Nephron (organoid): ENCODE data around the gene DCTN1.
A peak's percentile ranks its signal among the peaks of the same experiment; 100 is the strongest.

Source experiments
- H3K27ac Mint-ChIP-seq, 3 experiments: 2 replicates each; pipeline ENCODE4 v1.8.0; 2020; ENCODE audit warnings: mixed read lengths in 3 of 3, mild to moderate bottlenecking in 2 of 3, moderate library complexity in 1 of 3
- H3K27me3 Mint-ChIP-seq: 2 replicates; pipeline ENCODE4 v1.8.0; 2021; ENCODE audit warnings: low read depth, mild to moderate bottlenecking, moderate library complexity, mixed read lengths
- H3K36me3 Mint-ChIP-seq: 2 replicates; pipeline ENCODE4 v1.8.0; 2020; ENCODE audit warnings: low read depth, mixed read lengths
- H3K4me1 Mint-ChIP-seq: 2 replicates; pipeline ENCODE4 v1.8.0; 2020; ENCODE audit warnings: mixed read lengths
- H3K4me3 Mint-ChIP-seq, 3 experiments: 2 replicates each; pipeline ENCODE4 v1.8.0; 2020; ENCODE audit warnings: mild to moderate bottlenecking in 3 of 3, mixed read lengths in 3 of 3, moderate library complexity in 2 of 3
- H3K9me3 Mint-ChIP-seq: 2 replicates; pipeline ENCODE4 v1.8.0; 2020; ENCODE audit warnings: mixed read lengths
- CTCF ChIP-seq, 3 experiments: fragments of 200-600 bp; sonication (generic); IDR thresholded peaks; one replicate each; pipeline ENCODE4 v1.5.0; 2021; ENCODE audit warnings: antibody characterized with exemption in 3 of 3; ENCODE audit not compliant: unreplicated experiment in 3 of 3

The DCTN1 gene

GRCh38 chr2:74333896-74334586, 46.1 kb downstream of the DCTN1 start:
- H3K27me3 Mint-ChIP-seq, result no peaks in the 10 kb centered on the region
- no peaks in the 10 kb centered on the region for H3K9me3 Mint-ChIP-seq

GRCh38 chr2:74333175-74333574, 46.9 kb downstream of the DCTN1 start:
- Mint-ChIP-seq H3K36me3 (peaks cover 3% of the 10 kb centered on the region), H3K27ac (no peak overlapping the region), H3K4me1 (no peaks in the 10 kb centered on the region), H3K27me3 (no peaks in the 10 kb centered on the region), H3K9me3 (no peaks in the 10 kb centered on the region), H3K4me3 (no peak overlapping the region)
- TF ChIP-seq CTCF (IDR thresholded peaks at IDR 0.05; ENCODE audit: unreplicated experiment in 3 of 3), result peak; percentile 18 to 25 (median 22)

More at GRCh38 chr2:74333896-74334586, 46.1 kb downstream of the DCTN1 start:
- H3K27ac Mint-ChIP-seq, result no peak overlapping the region
- H3K4me1 Mint-ChIP-seq, result no peaks in the 10 kb centered on the region
- no peak overlapping the region for H3K4me3 Mint-ChIP-seq
- no peak for TF ChIP-seq CTCF (IDR thresholded peaks at IDR 0.05; ENCODE audit: unreplicated experiment in 3 of 3)
- peaks cover 3% of the 10 kb centered on the region for H3K36me3 Mint-ChIP-seq

GRCh38 chr2:74332550-74333174, 47.4 kb downstream of the DCTN1 start:
- Mint-ChIP-seq H3K4me3 (no peak overlapping the region), H3K4me1 (no peaks in the 10 kb centered on the region), H3K27ac (no peak overlapping the region), H3K27me3 (no peaks in the 10 kb centered on the region), H3K36me3 (peaks cover 3% of the 10 kb centered on the region), H3K9me3 (no peaks in the 10 kb centered on the region)
- TF ChIP-seq CTCF (IDR thresholded peaks at IDR 0.05; ENCODE audit: unreplicated experiment in 3 of 3), result no peak

GRCh38 chr2:74328573-74328972, 51.5 kb downstream of the DCTN1 start:
- Mint-ChIP-seq H3K36me3 (peaks cover 3% of the 10 kb centered on the region), H3K4me1 (no peaks in the 10 kb centered on the region), H3K27me3 (no peaks in the 10 kb centered on the region), H3K4me3 (no peak overlapping the region), H3K9me3 (no peaks in the 10 kb centered on the region), H3K27ac (no peak overlapping the region)
- no peak for TF ChIP-seq CTCF (IDR thresholded peaks at IDR 0.05; ENCODE audit: unreplicated experiment in 3 of 3)

GRCh38 chr2:74328074-74328473, 52.0 kb downstream of the DCTN1 start:
- no peak for TF ChIP-seq CTCF (IDR thresholded peaks at IDR 0.05; ENCODE audit: unreplicated experiment in 3 of 3)
- no peak overlapping the region for H3K4me3 Mint-ChIP-seq
- peaks cover 2% of the 10 kb centered on the region for H3K36me3 Mint-ChIP-seq
- no peaks in the 10 kb centered on the region for H3K27me3 Mint-ChIP-seq
- H3K9me3 Mint-ChIP-seq, result no peaks in the 10 kb centered on the region
- H3K27ac Mint-ChIP-seq, result no peak overlapping the region
- no peaks in the 10 kb centered on the region for H3K4me1 Mint-ChIP-seq

- no peaks in the 10 kb centered on the region for H3K4me1 Mint-ChIP-seq
- H3K9me3 Mint-ChIP-seq, result no peaks in the 10 kb centered on the region
- no peak overlapping the region for H3K27ac Mint-ChIP-seq
- H3K36me3 Mint-ChIP-seq, result no peaks in the 10 kb centered on the region
- H3K4me3 Mint-ChIP-seq, result no peak overlapping the region
- H3K27me3 Mint-ChIP-seq, result no peaks in the 10 kb centered on the region
- TF ChIP-seq CTCF (IDR thresholded peaks at IDR 0.05; ENCODE audit: unreplicated experiment in 3 of 3), result no peak
These were observed 52.5 kb downstream of the DCTN1 start for GRCh38 chr2:74327627-74328026.
